Fibroblast of lung (primary cell): ENCODE measurements around the gene GIPC3. TPM values are rescaled to one million over a fixed set of nuclear protein-coding genes. Genes with fewer than 3 reads are reported as not detected.

Experiments used
- DNase-seq, 2 donors: peaks; one replicate each; pipeline versions ENCODE4 v3.0.0 to v3.0.0-alpha.2; 2010; ENCODE audit warnings: low read depth in 2 of 2
- H2AFZ ChIP-seq: 2 replicates; pipeline ENCODE4 v1.5.1; 2012; ENCODE audit warnings: low read length, control low read depth, inconsistent platforms
- H3K27ac ChIP-seq: 2 replicates; pipeline ENCODE4 v1.5.1; 2011; ENCODE audit warnings: low read length, control low read depth; ENCODE audit not compliant: insufficient read depth
- H3K27me3 ChIP-seq: 2 replicates; pipeline ENCODE4 v1.5.1; 2011; ENCODE audit warnings: mild to moderate bottlenecking, low read length; ENCODE audit not compliant: control insufficient read depth, insufficient read depth
- H3K36me3 ChIP-seq: 2 replicates; pipeline ENCODE4 v1.5.1; 2011; ENCODE audit warnings: low read length; ENCODE audit not compliant: control insufficient read depth, insufficient read depth
- H3K4me1 ChIP-seq: 2 replicates; pipeline ENCODE4 v1.5.1; 2011; ENCODE audit warnings: low read length; ENCODE audit not compliant: control insufficient read depth, insufficient read depth; ENCODE audit errors: extremely low read depth
- H3K4me2 ChIP-seq: 2 replicates; pipeline ENCODE4 v1.5.1; 2011; ENCODE audit warnings: low read length, control low read depth; ENCODE audit not compliant: insufficient read depth; ENCODE audit errors: extremely low read depth
- H3K4me3 ChIP-seq, 4 experiments: fragments of 200-600 bp in 1 of 4; sonication (generic) in 1 of 4; replicated peaks in 1 of 4; 2 replicates each; pipeline ENCODE4 v1.5.1; 2011 to 2016; ENCODE audit warnings: low read length in 4 of 4, low read depth in 3 of 4, mild to moderate bottlenecking in 3 of 4, control low read depth in 2 of 4, inconsistent platforms in 1 of 4, mixed read lengths in 1 of 4; ENCODE audit not compliant: insufficient read depth in 1 of 4; ENCODE audit errors: control extremely low read depth in 1 of 4
- H3K79me2 ChIP-seq: 2 replicates; pipeline ENCODE4 v1.5.1; 2012; ENCODE audit warnings: mild to moderate bottlenecking, low read length, inconsistent platforms; ENCODE audit not compliant: control insufficient read depth, insufficient read depth
- H3K9ac ChIP-seq: 2 replicates; pipeline ENCODE4 v1.5.1; 2011; ENCODE audit warnings: mild to moderate bottlenecking, low read length, control low read depth; ENCODE audit not compliant: insufficient read depth
- H3K9me3 ChIP-seq: 2 replicates; pipeline ENCODE4 v1.5.1; 2012; ENCODE audit warnings: low read depth, low read length; ENCODE audit not compliant: control insufficient read depth, insufficient read depth
- H4K20me1 ChIP-seq: 2 replicates; pipeline ENCODE4 v1.5.1; 2011; ENCODE audit warnings: low read length; ENCODE audit not compliant: control insufficient read depth, insufficient read depth; ENCODE audit errors: extremely low read depth
- EZH2 ChIP-seq: IDR thresholded peaks from 2 replicates; pipeline ENCODE4 v1.5.1; 2012; ENCODE audit warnings: low read length, control low read depth, mild to moderate bottlenecking; ENCODE audit errors: missing control alignments
- polyA plus RNA-seq, 2 donors: library from polyadenylated mRNA; depleted of rRNA in 1 of 2; stranded (reverse) in 1 of 2; unstranded in 1 of 2; fragments of >200 nt; gene quantifications; 2 replicates each; pipeline ENCODE4 v1.2.1, GENCODE V29; 2011 to 2012; ENCODE audit warnings: missing spikeins in 1 of 2
- total RNA-seq: library from RNA; depleted of rRNA; stranded (reverse); fragments of >200 nt; gene quantifications from 2 replicates; pipeline ENCODE4 v1.2.1, GENCODE V29; 2014
- TF ChIP-seq, protein P1 (sequence below), 2 donors: IDR thresholded peaks in 1 of 2; conservative IDR thresholded peaks in 1 of 2; 1 replicate in 1 of 2; 2 replicates in 1 of 2; pipeline ENCODE4 v1.5.1; 2011 to 2012; ENCODE audit warnings: low read length in 2 of 2, control low read depth in 1 of 2, inconsistent platforms in 1 of 2, low read depth in 1 of 2, mild to moderate bottlenecking in 1 of 2

Gene GIPC3
- total and polyA plus RNA-seq, 2 donors (not counting 1 experiment from before 2014, with no cell fraction given) = under 0.01 to 0.60 TPM

DNA sequence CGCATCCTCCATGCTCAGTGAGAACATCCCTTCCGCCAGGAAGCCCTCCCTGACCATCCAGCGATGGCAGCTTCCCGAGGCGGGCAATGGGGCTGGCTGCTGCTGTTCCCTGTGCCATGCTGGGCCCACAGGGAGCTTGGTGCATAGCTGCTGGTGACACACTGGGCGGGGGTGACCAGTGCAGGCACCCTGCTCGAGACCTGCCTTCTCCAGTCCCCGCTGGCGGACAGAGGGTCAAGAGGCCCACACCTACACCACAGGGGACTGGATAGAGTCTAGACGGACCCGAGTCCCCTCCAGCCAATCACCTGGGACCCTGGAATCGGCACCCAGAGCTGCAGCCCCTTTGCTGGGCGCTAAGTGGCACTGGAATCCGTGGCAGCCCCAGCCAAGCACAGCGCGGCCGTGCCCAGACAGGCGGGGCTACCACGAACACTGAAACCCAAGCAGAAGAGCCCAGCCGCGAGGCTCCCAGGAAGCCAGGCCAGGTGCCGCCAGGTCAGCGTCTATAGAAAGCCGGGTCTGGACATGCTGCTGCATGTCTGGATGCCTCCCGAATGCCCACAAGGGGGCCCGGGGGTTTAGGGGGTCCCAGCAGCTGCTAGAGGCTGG lies 30.4 kb downstream of the GIPC3 start:
- H3K4me1 ChIP-seq = no peaks in the 10 kb centered on the region
- peaks cover 22% of the 10 kb centered on the region for H3K36me3 ChIP-seq
- TF ChIP-seq EZH2 = no peak
- TF ChIP-seq, protein P1, sequence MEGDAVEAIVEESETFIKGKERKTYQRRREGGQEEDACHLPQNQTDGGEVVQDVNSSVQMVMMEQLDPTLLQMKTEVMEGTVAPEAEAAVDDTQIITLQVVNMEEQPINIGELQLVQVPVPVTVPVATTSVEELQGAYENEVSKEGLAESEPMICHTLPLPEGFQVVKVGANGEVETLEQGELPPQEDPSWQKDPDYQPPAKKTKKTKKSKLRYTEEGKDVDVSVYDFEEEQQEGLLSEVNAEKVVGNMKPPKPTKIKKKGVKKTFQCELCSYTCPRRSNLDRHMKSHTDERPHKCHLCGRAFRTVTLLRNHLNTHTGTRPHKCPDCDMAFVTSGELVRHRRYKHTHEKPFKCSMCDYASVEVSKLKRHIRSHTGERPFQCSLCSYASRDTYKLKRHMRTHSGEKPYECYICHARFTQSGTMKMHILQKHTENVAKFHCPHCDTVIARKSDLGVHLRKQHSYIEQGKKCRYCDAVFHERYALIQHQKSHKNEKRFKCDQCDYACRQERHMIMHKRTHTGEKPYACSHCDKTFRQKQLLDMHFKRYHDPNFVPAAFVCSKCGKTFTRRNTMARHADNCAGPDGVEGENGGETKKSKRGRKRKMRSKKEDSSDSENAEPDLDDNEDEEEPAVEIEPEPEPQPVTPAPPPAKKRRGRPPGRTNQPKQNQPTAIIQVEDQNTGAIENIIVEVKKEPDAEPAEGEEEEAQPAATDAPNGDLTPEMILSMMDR (conservative IDR thresholded peaks at IDR 0.05 in 1 of 2, IDR thresholded peaks at IDR 0.05 in 1 of 2; ENCODE audit: low read depth in 1 of 2, low read length in 2 of 2) = no peak

DNA sequence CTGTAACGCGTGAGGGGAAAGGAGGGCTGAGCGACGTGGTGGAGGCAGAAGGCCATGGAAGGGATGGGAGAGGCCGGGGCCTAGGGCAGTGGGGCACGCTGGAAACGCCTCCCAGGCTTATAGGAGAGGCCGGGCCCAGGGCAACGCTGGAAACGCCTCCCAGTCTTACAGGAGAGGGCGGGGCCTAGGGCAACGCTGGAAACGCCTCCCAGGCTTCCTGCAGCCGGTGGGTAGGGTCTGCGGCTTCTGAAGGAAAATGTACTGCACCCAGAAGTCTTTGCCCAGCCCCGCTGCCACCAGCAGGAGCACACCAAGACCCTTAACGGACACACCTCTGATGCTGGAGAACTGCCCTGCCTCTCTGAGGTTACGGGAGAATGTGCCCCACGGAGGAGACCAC lies 32.2 kb downstream of the GIPC3 start:
- Histone ChIP-seq H3K4me1 (no peaks in the 10 kb centered on the region), H3K79me2 (no peaks in the 10 kb centered on the region), H3K4me3 (no peak overlapping the region), H2AFZ (no peak overlapping the region), H3K27ac (no peak overlapping the region), H3K4me2 (no peak overlapping the region), H3K36me3 (peaks cover 15% of the 10 kb centered on the region), H3K9me3 (no peaks in the 10 kb centered on the region), H3K9ac (no peak overlapping the region), H4K20me1 (no peaks in the 10 kb centered on the region), H3K27me3 (no peaks in the 10 kb centered on the region)
- TF ChIP-seq, protein P1 (conservative IDR thresholded peaks at IDR 0.05 in 1 of 2, IDR thresholded peaks at IDR 0.05 in 1 of 2; ENCODE audit: low read depth in 1 of 2, low read length in 2 of 2) = no peak
- TF ChIP-seq EZH2 = no peak
- DNase-seq = no peak

More for the DNA sequence above, 30.4 kb downstream of the GIPC3 start:
- Histone ChIP-seq H3K4me3 (no peak overlapping the region), H2AFZ (no peak overlapping the region), H3K4me2 (no peak overlapping the region), H4K20me1 (no peaks in the 10 kb centered on the region), H3K27ac (no peak overlapping the region), H3K9me3 (no peaks in the 10 kb centered on the region), H3K79me2 (no peaks in the 10 kb centered on the region), H3K9ac (no peak overlapping the region), H3K27me3 (no peaks in the 10 kb centered on the region)
- no peak for DNase-seq

DNA sequence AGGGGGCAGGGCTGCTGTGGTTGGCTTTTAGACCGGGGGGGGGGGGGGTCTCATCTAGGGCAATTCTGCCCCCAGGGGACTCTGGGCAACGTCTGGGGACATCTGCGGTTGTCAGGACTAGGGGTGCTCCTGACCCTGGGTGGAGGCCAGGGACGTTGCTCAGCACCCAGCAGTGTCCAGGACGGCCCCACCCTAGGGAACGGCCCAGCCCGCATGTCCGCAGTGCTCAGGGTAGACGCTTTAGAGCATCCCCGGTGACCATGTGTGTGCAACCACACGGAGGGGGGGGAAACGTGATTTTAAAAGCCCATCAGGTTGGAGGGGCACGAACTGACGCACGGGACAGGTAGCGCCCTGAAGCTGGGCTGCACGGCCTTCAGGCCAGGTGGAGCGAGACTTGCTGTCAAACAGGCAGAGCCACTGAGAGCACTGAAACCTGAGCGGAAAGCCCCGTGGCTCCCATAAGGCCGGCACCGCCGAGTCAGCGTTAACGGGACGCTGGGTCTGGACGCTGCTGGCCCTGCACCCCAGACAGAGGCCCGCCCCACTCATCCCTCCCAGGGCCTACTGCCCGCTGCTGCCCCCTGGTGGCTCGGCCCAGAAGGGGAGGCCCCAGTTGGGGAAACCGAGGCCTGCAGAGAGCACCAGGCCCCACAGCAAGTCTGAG lies 33.0 kb downstream of the GIPC3 start:
- H3K9me3 ChIP-seq = no peaks in the 10 kb centered on the region
- no peak overlapping the region for H3K27ac ChIP-seq
- H4K20me1 ChIP-seq = no peaks in the 10 kb centered on the region
- no peaks in the 10 kb centered on the region for H3K4me1 ChIP-seq
- H3K27me3 ChIP-seq = no peaks in the 10 kb centered on the region
- H3K4me3 ChIP-seq = no peak overlapping the region
- no peak for TF ChIP-seq EZH2
- TF ChIP-seq, protein P1 (conservative IDR thresholded peaks at IDR 0.05 in 1 of 2, IDR thresholded peaks at IDR 0.05 in 1 of 2; ENCODE audit: low read depth in 1 of 2, low read length in 2 of 2) = peak; percentile 86 to 87
- DNase-seq = peak; percentile 23 to 63
- no peaks in the 10 kb centered on the region for H3K79me2 ChIP-seq
- peaks cover 13% of the 10 kb centered on the region for H3K36me3 ChIP-seq
- H3K4me2 ChIP-seq = no peak overlapping the region
- no peak overlapping the region for H2AFZ ChIP-seq
- no peak overlapping the region for H3K9ac ChIP-seq
